Right lobe of liver (tissue), 6 donors: Measurements from ENCODE around the gene CDH1. TPM values are rescaled to one million over a fixed set of nuclear protein-coding genes. Genes with fewer than 3 reads are reported as not detected.

Experiments
- ATAC-seq, 4 donors: fragments of 200-7000 bp; cut with Tn5 transposase; one replicate each; pipeline ENCODE4 v1.9.1; 2020; ENCODE audit warnings: mild to moderate bottlenecking in 4 of 4, moderate library complexity in 4 of 4
- DNase-seq, 3 donors: peaks; one replicate each; pipeline ENCODE4 v3.0.0-alpha.2; 2020
- H3K27ac ChIP-seq, 3 donors: fragments of 200-600 bp; one replicate each; pipeline ENCODE4 v1.8.0; 2022
- H3K27me3 ChIP-seq, 2 donors: fragments of 200-600 bp; one replicate each; pipeline ENCODE4 v1.8.0; 2022
- H3K36me3 ChIP-seq, 4 donors: fragments of 200-600 bp; sonication (generic) in 1 of 4; one replicate each; pipeline versions ENCODE4 v1.5.1 to v1.8.0; 2017 to 2022; ENCODE audit warnings: control low read depth in 1 of 4
- H3K4me1 ChIP-seq, 4 donors: fragments of 200-600 bp; sonication (generic) in 1 of 4; one replicate each; pipeline versions ENCODE4 v1.5.1 to v1.8.0; 2017 to 2022; ENCODE audit warnings: control low read depth in 1 of 4
- H3K4me3 ChIP-seq, 3 donors: fragments of 200-600 bp; one replicate each; pipeline ENCODE4 v1.8.0; 2022
- H3K9me3 ChIP-seq, 4 donors: fragments of 200-600 bp; sonication (generic) in 1 of 4; one replicate each; pipeline versions ENCODE4 v1.5.1 to v1.8.0; 2017 to 2022; ENCODE audit warnings: control low read depth in 1 of 4
- POLR2A ChIP-seq: fragments of 450-650 bp; IDR thresholded peaks from one replicate; pipeline ENCODE4 v1.6.1; 2017; ENCODE audit warnings: antibody characterized with exemption, mild to moderate bottlenecking
- WGBS: methylation state at CpG from one replicate; pipeline ENCODE4 v1.1.6; 2018; ENCODE audit warnings: low coverage, low lambda C conversion rate; ENCODE audit not compliant: insufficient coverage; ENCODE audit errors: missing lambda C conversion rate; 5-methylcytosine and 5-hydroxymethylcytosine counted together
- intact Hi-C, 2 donors: fragments of 100-400 bp; cut with DNase I; formaldehyde crosslinking; loops; one replicate each; pipeline versions ENCODE4 v1.11.2 to v1.14.1; 2022
- total RNA-seq, 6 experiments: library from RNA; depleted of rRNA in 2 of 6; stranded (reverse); fragments of >200 nt in 2 of 6; fragmentation: NEBNext Ultra II Directional in 3 of 6; extraction: Animal tissue kit (Norgen Biotek cat#: 25700) in 3 of 6; gene quantifications; one replicate each; pipeline versions ENCODE4 v1.1.0 to v1.2.4, GENCODE V29; 2016 to 2023
- TF ChIP-seq, protein P1 (sequence below), 4 donors: fragments of 200-600 bp in 3 of 4; fragments of 450-650 bp in 1 of 4; IDR thresholded peaks; one replicate each; pipeline versions ENCODE4 v1.5.1 to v1.8.0; 2016 to 2022; ENCODE audit warnings: antibody characterized with exemption in 4 of 4, mild to moderate bottlenecking in 2 of 4
- donor health status: DM: no; HTN: yes; CAD: no.
- donor health status: DM: no; HTN: no; CAD: no.
- donor health status: DM: no; HTN: no; CAD: no.
- donor health status: DM: no; HTN: yes; CAD: no.
- donor health status: DM: no; HTN: yes; CAD: no.

Gene CDH1
- total RNA-seq, 6 experiments from 2014 or later = 54.3 to 130 (median 76.5) TPM

GRCh38 chr16:68737730-68738629, 888 bp downstream of the CDH1 start:
- Histone ChIP-seq H3K36me3 (no peaks in the 10 kb centered on the region), H3K4me1 (peaks cover 0 to 35% (median 19%) of the 10 kb centered on the region in 4 donors), H3K27ac (peak overlapping the region; percentile 81 to 98 (median 91)), H3K9me3 (no peaks in the 10 kb centered on the region), H3K27me3 (no peaks in the 10 kb centered on the region), H3K4me3 (peak overlapping the region; percentile 55 to 64 (median 64))
- DNase-seq = peak; percentile 78 to 92 (median 90)
- TF ChIP-seq POLR2A = peak; percentile 57
- TF ChIP-seq, protein P1, sequence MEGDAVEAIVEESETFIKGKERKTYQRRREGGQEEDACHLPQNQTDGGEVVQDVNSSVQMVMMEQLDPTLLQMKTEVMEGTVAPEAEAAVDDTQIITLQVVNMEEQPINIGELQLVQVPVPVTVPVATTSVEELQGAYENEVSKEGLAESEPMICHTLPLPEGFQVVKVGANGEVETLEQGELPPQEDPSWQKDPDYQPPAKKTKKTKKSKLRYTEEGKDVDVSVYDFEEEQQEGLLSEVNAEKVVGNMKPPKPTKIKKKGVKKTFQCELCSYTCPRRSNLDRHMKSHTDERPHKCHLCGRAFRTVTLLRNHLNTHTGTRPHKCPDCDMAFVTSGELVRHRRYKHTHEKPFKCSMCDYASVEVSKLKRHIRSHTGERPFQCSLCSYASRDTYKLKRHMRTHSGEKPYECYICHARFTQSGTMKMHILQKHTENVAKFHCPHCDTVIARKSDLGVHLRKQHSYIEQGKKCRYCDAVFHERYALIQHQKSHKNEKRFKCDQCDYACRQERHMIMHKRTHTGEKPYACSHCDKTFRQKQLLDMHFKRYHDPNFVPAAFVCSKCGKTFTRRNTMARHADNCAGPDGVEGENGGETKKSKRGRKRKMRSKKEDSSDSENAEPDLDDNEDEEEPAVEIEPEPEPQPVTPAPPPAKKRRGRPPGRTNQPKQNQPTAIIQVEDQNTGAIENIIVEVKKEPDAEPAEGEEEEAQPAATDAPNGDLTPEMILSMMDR (IDR thresholded peaks at IDR 0.05) = peak in 3 of 4 donors; percentile 15 to 41 (median 21)
- ATAC-seq = peak; percentile 64 to 79 (median 76)
- WGBS = 9% methylated on average over 33 of the region's 58 CpGs
- intact Hi-C loops = loop anchor here (10.0 kb wide), 1 partner anchor 47 kb away; no protein-coding TSS in a partner anchor

GRCh38 chr16:68739964-68740627, 3.0 kb downstream of the CDH1 start:
- peaks cover 0 to 51% (median 23%) of the 10 kb centered on the region in 4 donors for H3K4me1 ChIP-seq

DNA sequence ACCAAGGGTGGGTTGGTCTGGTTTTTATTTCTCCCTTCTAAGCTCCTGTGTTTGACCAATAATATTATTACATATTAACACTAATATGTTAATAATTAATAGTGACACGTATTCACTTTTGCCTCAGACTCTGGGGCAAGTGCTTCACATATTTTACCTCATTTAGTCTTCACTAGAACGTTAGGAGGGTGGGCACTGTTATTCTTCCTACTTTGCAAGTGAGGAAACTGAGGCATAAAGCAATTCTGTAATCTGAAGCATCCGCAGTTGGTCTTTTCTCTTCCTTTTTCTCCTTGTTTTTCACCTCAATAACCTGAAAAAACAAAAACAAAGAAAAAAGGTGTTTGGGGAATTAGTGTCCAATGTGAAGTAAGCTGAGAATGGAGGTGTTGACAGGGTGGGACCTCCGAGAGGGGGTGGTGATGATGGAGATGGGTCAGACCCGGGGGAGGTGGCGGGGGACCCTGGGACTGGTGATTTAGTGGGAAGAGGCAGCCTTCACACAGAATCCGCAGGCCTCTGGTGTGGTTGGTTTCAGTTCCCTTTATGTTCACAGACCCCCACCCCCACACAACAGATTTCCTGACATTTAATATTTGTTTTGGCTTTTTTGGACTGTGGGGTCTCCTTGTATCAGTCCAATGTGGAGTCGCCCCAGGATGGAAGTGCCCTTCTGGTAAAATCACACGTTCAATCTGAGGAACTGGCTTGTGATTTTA, 3.7 kb downstream of the CDH1 start:
- ATAC-seq (no peak), DNase-seq (no peak)
- H3K4me1 ChIP-seq = peaks cover 0 to 53% (median 23%) of the 10 kb centered on the region in 4 donors
- no peaks in the 10 kb centered on the region for H3K9me3 ChIP-seq
- H3K4me3 ChIP-seq = peak overlapping the region in 1 of 3 donors; percentile 15
- intact Hi-C loops = no loop called here
- peak overlapping the region; percentile 62 to 93 (median 91) for H3K27ac ChIP-seq
- 39% methylated on average over 9 of the region's 9 CpGs for WGBS
- no peaks in the 10 kb centered on the region for H3K27me3 ChIP-seq
- no peaks in the 10 kb centered on the region for H3K36me3 ChIP-seq
- TF ChIP-seq, protein P1 (IDR thresholded peaks at IDR 0.05) = no peak
- no peak for TF ChIP-seq POLR2A

More at GRCh38 chr16:68739964-68740627, 3.0 kb downstream of the CDH1 start:
- peak in 2 of 3 donors; percentile 32 to 49 for DNase-seq
- 23% methylated on average over 7 of the region's 7 CpGs for WGBS
- H3K27me3 ChIP-seq = no peaks in the 10 kb centered on the region
- H3K9me3 ChIP-seq = no peaks in the 10 kb centered on the region
- ATAC-seq = peak in 3 of 4 donors; percentile 6 to 23 (median 7)
- peak overlapping the region; percentile 62 to 93 (median 91) for H3K27ac ChIP-seq
- TF ChIP-seq, protein P1 (IDR thresholded peaks at IDR 0.05) = no peak
- no peak for TF ChIP-seq POLR2A
- intact Hi-C loops = loop anchor here (10.0 kb wide), 1 partner anchor 45 kb away; no protein-coding TSS in a partner anchor
- peak overlapping the region in 1 of 3 donors; percentile 15 for H3K4me3 ChIP-seq
- H3K36me3 ChIP-seq = no peaks in the 10 kb centered on the region

GRCh38 chr16:68743664-68744063, 6.6 kb downstream of the CDH1 start:
- peak overlapping the region; percentile 40 to 91 (median 81) for H3K27ac ChIP-seq
- TF ChIP-seq POLR2A = no peak
- TF ChIP-seq, protein P1 (IDR thresholded peaks at IDR 0.05) = no peak
- DNase-seq = no peak
- H3K36me3 ChIP-seq = no peaks in the 10 kb centered on the region
- no peak overlapping the region for H3K4me3 ChIP-seq
- H3K9me3 ChIP-seq = no peaks in the 10 kb centered on the region
- intact Hi-C loops = no loop called here
- peaks cover 0 to 55% (median 23%) of the 10 kb centered on the region in 4 donors for H3K4me1 ChIP-seq
- 77% methylated on average over 4 of the region's 4 CpGs for WGBS
- H3K27me3 ChIP-seq = no peaks in the 10 kb centered on the region
- no peak for ATAC-seq
